ENCODE data around the gene ANGEL2. TPM values are rescaled to one million over a fixed set of nuclear protein-coding genes. Genes with fewer than 3 reads are reported as not detected.
"Not testable (repeated sequence)": the region's sequence is repeated elsewhere in the genome, so short reads cannot be mapped to it uniquely, and the experiment has no call there.

ANGEL2 gene, protein sequence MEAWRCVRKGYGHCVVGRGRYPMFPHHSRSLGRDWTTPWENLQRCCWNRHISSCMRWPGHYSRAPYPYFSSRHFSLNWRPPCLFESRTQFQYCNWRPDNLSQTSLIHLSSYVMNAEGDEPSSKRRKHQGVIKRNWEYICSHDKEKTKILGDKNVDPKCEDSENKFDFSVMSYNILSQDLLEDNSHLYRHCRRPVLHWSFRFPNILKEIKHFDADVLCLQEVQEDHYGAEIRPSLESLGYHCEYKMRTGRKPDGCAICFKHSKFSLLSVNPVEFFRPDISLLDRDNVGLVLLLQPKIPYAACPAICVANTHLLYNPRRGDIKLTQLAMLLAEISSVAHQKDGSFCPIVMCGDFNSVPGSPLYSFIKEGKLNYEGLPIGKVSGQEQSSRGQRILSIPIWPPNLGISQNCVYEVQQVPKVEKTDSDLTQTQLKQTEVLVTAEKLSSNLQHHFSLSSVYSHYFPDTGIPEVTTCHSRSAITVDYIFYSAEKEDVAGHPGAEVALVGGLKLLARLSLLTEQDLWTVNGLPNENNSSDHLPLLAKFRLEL
- 73.2 TPM for total RNA-seq (ENCODE audit: insufficient read depth, low replicate concordance)

DNA sequence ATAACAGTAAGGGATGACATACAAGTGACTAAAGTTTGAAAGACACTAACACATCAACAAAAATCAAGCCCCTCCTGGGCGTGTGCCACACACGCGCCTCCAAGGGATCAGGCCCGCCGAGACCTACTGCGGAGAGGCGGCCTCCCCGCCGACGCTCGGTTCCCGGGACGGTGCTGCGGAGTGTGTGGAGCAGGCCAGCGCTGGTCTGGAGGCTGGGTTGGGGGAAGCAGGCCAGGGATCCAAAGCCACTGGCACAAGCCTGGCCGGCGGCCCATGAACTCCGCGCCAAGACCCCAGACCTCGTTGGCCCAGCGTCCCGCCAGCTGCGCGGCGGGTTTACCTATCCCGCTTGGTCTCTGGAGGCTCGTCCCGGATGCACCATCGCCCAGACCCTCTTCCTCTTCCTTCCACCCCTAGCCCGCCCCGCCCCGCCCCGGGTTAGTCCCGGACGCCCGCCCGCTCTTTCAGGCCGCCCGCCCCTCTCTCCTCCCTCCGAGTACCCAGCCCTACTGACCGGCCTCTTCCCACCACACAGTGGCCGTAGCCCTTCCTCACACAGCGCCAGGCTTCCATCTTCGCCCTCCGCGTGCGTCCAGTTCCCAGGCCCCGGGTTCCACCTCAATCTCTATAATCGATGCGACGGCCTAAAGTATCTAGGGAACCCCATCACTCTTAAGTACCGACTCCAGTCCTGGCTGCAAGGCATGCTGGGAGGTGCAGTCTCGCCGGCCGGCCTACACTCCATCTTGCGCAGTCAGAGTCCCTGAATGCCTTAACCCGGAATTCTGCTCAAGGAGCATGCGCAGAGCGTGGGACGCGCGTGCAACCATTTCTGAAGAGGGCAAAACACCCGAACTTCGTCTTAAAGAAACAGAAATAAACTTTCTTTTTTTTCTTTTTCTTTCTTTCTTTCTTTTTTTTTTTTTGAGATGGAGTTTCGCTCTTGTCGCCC, at the start of gene ANGEL2:
Gene ANGEL2, minus strand, starts transcription at position 769 of the 952 bp plus-strand sequence. Its CDS starts 196 bp downstream, at position 573.
- DNase-seq (ENCODE audit: low spot score) = peak; percentile 99

DNA sequence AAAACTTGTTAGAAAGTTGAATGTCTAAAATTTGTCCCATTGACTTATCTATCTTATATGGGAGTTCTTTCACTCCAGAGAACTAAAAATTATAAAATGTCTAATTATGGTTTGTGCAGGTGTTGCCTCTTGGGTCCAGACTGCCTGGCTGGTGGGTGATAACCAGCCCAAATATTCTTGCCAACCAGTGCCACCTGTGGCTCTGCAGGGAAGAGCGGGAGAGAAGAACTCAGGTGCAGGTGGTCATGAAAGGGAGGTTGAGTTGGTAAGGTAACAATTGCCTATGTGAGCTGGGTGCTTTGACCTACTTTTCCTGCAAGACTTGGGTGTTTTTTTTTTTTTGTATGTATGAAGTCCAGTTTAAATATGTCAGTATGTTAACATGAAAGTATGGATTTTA, 45.6 kb upstream of the ANGEL2 start:
- no peak for DNase-seq (ENCODE audit: low spot score)

DNA sequence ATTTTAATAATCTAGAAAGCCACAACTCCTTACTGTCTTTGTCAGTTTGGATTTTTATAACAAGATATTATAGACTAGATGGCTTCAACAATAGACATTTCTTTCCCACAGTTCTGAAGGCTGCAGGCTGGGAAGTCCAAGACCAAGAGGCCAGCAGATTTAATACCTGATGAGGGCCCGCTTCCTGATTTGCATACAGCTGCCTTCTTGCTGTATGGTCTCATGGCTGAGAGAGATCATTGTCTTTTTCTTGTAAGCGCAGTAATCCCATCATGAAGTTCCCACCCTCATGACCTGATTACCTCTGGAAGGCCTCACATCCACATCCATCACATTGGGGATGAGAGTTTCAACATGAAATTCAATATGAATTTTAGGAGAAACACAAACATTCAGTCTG, 45.2 kb upstream of the ANGEL2 start:
- DNase-seq (ENCODE audit: low spot score) = no peak

DNA sequence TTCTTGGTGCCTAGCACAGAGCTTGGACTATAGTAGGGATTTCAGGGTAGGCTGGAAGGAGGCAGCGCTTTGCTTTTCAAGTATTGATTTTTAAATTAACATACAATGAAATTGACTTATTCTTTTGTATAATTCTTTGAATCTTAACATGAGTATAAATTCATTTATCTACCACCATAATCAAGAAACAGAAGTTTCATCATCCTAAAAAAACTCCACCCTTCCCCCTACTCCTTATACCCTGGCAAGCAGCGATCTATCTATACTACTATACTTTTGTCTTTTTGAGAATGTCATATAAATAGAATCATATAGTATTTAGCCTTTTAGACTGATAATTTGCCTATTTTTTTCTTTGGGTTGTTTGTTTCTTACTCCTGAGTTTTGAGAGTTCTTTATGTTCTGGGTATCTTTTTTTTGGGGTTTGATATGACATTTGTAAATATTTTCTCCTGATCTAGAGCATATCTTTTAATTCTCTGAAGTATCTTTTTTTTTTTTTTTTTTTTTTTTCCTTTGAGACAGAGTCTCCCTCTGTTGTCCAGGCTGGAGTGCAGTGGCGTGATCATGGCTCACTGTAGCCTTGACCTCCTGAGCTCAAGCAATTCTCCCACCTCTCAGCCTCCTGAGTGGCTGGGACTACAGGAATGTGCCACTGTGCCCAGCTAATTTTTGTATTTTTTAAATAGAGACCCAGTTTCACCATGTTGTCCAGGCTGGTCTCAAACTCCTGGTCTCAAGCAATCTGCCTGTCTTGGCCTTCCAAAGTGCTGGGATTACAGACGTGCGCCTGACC, 41.8 kb upstream of the ANGEL2 start:
- no peak for DNase-seq (ENCODE audit: low spot score)

DNA sequence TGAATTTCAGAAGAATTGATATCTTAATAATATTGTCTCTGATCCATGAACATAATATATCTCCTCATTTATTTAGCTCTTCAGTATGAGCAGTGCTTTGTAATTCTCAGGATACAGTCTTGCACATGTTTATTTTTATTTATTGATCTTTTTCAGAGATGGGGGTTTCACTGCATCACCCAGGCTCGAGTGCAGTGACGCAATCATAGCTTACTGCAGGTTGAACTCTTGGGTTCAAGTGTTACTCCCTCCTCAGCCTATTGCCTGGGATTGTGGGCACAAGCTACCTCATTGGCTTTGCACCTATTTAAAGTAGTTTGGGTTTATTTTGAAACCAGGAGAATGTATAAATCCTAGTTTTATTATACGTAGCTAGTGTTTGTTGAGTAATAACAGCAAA, 40.1 kb upstream of the ANGEL2 start:
- no peak for DNase-seq (ENCODE audit: low spot score)

DNA sequence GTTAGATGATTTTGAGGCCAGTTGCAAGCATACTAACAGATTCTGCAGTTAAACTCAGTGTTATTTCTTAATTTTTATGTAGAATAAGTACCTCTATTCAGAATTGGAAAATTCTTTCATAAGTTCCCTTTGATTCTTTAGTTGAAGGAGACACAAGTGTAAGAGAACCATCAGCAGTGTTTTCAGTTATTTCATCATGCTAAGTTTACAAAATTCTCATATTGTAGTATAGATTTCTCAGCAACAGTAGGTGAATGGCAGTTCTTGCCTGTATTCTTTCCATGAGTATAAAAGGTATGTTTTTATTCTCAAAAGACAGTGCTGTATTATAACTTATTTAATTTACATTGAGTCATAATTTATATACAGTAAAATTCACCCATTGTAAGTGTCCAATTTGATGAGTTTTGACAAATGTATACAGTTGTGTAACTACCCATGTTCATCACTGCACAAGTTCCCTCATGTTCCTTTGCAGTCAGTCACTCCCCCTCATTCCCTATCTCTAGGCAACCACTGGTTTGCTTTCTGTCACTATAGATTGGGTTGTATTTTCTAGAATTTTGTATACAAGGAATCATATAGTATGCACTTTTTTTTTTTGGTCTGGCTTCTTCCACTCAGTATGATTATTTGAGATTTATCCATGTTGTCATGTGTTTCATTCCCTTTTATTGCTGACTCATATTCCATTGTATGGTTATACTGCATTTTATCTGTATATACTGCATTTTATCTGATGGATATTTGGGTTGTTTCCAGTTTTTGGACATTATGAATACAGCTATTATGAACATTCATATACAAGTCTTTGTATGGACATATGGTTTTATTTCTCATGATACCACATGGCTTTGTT, 39.3 kb upstream of the ANGEL2 start:
- no peak for DNase-seq (ENCODE audit: low spot score)

DNA sequence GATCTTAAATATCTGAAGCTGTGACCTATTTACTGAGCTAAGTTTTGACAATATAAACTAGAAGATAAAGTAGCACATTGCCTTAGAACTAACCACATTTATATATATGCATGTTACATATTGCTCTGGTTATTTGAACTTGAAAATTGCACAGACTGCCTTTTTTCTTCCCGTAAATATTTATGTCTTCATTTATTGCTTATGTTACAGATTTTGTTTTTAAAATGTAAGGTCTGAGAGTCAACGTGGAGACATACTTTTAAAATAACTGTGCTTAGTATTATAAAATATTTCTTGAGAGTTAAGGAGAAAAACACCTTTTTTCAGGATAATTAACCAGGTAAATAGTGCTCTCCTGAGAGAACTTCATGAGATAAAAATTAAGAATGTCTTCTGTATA, 38.5 kb upstream of the ANGEL2 start:
- DNase-seq (ENCODE audit: low spot score) = no peak

DNA sequence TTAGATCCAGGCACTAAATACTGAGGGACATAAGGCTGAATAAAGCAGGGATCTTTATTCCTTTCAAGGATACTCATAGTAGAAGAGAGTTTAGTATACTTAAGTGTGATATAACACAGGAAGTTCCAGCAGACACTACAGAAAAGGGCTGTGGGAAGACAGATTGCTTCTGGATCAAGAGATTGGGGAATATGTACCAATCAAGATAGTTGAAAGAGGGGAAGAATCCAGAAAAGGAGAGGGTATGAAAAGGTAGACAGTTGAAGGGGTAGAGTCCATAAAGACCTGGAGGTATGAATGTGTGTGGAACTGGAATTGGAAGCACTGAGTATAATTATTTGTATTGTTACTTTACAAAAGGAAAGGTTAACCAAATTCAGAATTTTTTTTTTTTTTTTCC, 37.8 kb upstream of the ANGEL2 start:
- peak; percentile 14 for DNase-seq (ENCODE audit: low spot score)

DNA sequence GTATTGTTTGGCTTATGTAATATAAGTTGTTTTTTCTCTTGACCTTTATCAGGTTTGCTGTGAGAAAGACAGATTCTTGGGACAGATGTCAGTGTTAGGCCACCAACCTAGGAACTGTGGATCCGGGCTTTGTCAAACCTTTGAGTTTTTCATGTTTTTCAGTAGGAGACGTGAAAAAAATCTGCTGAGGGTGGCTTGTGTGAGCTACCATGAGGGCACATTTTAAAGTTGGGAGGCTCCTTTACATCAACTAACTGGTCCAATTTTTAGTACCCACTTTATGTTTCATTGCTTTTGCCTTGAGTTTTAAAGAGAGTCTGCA, 36.2 kb upstream of the ANGEL2 start:
- no peak for DNase-seq (ENCODE audit: low spot score)

DNA sequence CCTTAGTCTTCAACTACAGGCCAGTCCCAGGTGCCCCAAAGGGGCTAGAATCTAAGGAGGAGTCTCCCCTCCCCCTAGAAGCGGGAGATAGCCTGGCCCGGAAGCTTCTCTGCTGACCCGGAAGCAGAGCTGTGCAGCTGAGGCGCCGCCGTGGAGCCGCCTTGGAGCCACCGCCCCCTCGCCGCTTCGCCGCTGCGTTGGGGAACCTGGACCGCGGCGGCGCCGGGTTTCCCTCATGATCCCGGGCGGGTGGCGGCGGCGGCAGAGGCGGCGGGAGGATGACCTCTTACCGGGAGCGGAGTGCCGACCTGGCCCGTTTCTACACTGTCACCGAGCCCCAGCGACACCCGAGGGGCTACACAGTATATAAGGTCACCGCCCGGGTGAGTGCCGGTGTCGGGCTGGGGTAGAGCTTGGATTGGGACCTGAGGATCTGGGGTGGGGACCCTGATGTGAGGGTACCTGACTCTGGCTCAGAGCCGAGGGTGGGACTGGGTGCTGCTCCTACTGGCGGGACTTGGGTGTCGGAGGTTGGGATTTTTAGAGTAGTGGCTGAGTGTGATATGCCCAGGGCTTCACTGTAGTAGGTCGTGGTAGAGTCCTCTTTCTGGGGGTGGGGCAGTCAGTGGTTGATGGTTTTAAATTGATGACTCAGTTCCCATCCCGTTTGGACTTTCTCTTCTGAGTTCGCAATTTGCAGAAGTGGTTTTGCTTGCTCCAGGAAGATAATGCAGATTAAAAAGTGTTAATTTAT, 35.6 kb upstream of the ANGEL2 start, which contains the start of gene RPS6KC1:
Gene RPS6KC1, plus strand, starts transcription at position 115 of the 754 bp plus-strand sequence. Its CDS starts 164 bp downstream, at position 279.
- peak; percentile 89 for DNase-seq (ENCODE audit: low spot score)

DNA sequence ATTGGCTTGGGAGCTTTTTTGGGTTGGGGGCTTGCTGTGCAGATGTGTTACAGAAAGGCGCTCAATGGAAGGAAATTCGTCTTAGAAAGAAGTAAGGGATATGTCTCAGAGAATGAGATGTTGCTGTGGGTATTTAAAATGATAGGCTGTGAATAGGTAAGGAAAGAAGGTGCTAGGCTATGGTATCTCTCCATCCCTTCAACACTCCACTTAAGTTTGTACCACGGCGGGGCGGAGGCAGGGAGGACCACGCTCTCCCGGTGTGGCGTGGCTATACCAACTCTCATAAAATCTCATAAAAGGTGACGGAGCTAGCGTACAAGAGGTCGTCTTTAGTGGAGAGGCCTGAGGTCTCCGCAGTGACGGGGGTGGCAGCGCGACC, 35.1 kb upstream of the ANGEL2 start:
- DNase-seq (ENCODE audit: low spot score) = no peak

DNA sequence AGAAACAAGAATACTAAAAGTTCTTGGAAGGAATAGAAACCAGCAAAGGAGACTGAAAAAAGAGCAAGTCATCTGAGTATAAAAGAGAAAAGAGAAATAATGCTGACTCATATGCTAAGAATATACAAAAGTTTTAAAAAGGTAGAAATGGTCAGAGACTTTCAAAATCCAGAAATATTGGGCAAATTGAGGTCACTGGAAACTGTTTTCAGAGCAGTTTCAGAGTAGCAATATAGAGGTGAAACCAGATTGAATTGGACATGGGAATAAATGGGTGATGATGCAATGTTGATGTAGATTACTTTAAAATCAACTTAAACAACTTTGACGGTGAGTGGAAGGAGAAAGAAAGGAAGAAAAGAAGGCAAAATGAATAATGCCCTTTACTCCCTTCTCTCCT, 33.6 kb upstream of the ANGEL2 start:
- no peak for DNase-seq (ENCODE audit: low spot score)

DNA sequence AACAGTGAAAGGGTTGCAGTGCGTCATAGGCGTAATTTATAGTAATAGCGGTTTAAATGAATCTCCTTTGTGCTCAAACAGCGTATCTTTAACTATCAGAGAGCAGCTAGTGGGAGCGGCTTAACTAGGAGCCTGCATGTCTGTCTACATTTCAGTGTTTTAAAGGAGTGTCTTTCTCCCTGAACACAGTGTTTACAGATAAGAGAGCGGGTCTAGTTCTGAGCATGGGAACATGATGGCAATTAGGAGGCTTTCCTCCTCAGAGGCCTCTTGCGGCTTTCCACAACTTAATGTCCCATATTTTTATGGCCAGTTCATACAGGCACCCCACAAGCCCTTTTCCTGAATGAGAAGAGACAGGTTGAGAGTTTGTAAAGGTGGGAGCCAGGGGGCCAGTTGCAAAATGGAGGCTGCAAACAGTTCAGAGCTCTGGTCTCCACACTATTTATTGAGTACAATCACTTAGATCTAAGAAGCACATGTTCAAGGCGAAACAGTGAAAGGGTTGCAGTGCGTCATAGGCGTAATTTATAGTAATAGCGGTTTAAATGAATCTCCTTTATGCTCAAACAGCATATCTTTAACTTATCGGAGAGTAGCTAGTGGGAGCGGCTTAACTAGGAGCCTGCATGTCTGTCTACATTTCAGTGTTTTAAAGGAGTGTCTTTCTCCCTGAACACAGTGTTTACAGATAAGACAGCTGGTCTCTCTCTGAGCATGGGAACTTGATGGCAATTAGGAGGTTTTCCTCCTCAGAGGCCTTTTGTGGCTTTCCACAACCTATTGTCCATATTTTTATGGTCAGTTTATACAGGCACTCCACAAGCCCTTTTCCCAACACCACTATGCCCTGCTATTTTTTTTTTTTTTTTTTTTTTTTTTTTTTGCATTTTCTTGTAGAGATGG, 29.9 kb upstream of the ANGEL2 start:
- peak; percentile 47 for DNase-seq (ENCODE audit: low spot score)

DNA sequence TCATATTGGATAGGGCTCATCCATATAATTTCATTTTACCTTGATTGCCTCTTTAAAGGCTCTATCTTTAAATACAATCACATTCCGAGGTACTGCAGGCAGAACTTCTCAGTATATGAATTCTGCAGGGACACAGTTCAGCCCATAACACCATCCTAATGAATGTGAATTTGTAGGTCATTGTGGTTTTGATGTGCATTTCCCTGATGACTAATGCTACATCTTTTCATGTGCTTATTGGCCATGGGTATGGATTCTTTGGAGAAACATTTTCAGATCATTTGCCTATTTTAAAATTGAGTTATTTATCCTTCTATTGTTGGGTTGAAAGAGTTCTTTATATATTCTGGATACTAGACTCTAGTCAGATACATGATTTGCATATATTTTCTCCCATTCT, 25.8 kb upstream of the ANGEL2 start:
- no peak for DNase-seq (ENCODE audit: low spot score)

DNA sequence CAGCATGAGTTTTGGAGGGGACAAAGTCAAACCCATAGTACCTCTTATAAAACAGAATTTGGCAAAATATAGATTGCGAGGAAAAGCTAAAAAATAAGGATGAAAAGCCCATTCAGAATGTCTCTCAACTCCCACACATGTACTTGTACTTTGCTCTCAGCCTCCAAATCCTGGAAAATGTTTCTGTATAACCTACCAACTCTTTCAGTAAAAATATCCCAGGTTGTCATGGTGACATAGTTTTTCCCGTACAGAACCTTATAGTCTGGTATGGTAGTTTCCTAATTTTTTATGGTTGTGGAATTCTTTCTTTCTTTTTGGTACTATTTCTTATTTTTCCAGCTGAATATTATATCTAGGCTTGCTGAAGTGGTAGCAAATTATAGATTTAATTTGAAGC, 19.9 kb upstream of the ANGEL2 start:
- no peak for DNase-seq (ENCODE audit: low spot score)

DNA sequence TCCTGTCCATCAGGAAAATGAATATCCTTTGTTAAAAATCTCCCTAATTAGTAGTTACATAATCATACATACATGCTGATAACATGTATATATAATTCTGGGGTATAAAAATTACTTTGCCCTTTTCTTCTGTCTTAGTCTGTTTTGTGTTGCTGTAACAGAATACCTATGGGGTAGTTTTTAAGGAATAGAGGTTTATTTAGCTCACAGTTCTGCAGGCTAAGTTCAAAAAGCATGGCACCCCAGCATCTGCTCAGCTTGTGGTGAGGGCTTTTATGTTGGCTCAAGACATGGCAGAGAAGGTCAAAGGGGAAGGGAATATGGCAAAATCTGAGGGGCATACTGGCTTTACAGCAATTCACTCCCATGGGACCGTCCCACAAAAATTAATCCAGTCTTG, 19.0 kb upstream of the ANGEL2 start:
- no peak for DNase-seq (ENCODE audit: low spot score)

DNA sequence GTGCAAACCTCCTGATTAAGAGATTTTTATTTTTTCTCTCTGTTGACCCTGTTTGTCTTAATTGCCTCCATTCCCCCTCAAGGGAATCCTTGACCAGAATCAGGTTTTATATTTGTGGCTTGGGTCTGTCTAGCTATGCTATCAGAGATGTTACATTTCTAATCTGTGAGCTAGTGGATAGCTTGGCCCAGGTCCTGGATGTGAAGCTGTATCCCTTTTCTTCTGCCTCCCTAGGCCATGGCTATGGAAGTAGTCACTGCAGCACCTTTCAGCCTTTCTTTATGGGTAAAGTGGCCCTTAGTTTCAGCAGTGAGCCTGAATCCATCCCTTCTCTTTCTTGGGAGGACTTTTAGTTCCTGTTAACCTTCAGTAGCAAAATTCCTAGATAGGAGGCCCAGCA, 17.0 kb upstream of the ANGEL2 start:
- no peak for DNase-seq (ENCODE audit: low spot score)

DNA sequence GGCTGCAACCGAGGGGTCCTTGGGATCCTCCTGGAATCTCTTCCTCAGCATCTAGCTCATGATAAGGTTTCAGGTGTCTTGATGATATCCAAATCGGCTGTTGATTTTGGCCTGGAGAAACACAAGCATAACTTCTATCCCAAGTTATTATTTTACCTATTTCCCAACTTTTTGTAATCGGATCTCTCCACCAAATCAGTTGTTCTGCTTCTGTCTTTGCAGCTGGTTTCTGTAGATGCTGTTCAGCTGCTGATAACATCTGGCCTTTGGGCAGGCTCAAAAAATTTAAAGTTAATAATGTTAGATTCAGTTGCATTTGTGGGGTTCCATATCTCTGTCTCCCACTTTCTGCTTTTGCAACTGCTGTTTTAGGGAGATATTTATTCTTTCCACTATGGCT, 11.4 kb upstream of the ANGEL2 start:
- not testable (repeated sequence) for DNase-seq (ENCODE audit: low spot score)

DNA sequence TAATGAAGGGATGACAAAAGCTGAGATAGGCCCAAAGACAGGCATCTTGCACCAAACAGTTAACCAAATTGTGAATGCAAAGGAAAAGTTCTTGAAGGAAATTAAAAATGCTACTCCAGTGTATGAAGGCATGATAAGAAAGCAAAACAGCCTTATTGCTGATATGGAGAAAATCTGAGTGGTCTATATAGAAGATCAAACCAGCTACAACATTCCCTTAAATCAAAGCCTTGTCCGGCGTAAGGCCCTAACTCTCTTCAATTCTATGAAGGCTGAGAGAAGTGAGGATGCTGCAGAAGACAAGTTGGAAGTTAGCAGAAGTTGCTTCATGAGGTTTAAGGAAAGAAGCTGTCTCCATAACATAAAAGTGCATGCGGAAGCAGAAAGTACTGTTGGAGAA, 4.3 kb upstream of the ANGEL2 start:
- DNase-seq (ENCODE audit: low spot score) = no peak
